Renal cortical epithelial cell (primary cell): ENCODE measurements around the gene CLECL1. TPM values are rescaled to one million over a fixed set of nuclear protein-coding genes. Genes with fewer than 3 reads are reported as not detected.
"Not testable (repeated sequence)": the region's sequence is repeated elsewhere in the genome, so short reads cannot be mapped to it uniquely, and the experiment has no call there.

ENCODE experiments used
- DNase-seq: peaks from one replicate; pipeline ENCODE4 v3.0.0-alpha.2; 2011; ENCODE audit warnings: low read depth
- total RNA-seq: library from RNA; depleted of rRNA; stranded (reverse); fragments of >200 nt; gene quantifications from 2 replicates; pipeline ENCODE4 v1.2.3, GENCODE V29; 2014

Gene CLECL1
- total RNA-seq, 1 donor from 2014 or later, result not detected

- DNase-seq, result not testable (repeated sequence)
Observed at GRCh38 chr12:9695661-9696060, 37.2 kb downstream of the CLECL1 start.

GRCh38 chr12:9695150-9695549 is 37.7 kb downstream of the CLECL1 start:
- not testable (repeated sequence) for DNase-seq

DNA sequence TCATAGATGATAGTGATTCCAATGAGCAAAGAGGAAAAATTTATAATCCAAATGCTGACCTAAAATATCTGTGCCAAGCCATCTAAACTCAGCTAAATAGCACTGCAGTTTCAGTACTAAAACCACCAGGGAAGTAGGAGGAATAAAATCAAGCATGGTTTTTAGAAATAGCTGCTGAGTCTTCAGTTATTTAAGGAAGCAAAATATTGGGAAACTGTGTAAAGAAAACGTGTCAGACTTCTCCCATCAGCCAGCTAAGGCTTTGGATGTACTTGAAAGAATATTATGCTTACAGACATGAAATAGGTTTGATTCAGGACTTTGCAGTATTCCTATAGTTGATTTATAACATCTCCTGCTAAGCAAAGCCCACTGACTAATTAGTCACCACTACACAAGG is 38.7 kb downstream of the CLECL1 start:
- no peak for DNase-seq

GRCh38 chr12:9692909-9693308 is 40.0 kb downstream of the CLECL1 start:
- DNase-seq, result no peak

GRCh38 chr12:9687228-9687627 is 45.7 kb downstream of the CLECL1 start:
- peak; percentile 78 for DNase-seq

DNA sequence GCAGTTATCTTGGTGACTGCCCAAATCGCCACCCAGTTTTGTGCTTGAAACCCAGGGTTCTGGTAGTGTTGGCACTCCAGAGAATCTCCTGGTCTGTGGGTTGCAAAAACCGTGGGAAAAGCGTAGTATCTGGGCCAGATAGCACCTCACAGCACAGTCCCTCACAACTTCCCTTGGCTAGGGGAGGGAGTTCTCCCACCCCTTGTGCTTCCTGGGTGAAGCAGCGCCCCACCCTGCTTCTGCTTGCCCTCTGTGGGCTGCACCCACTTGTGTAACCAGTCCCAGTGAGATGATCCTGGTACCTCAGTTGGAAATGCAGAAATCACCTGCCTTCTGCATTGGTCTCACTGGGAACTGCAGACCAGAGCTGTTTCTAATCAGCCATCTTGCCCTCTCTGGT is 47.0 kb downstream of the CLECL1 start:
- DNase-seq, result no peak

GRCh38 chr12:9685366-9685765 is 47.5 kb downstream of the CLECL1 start:
- DNase-seq, result not testable (repeated sequence)

DNA sequence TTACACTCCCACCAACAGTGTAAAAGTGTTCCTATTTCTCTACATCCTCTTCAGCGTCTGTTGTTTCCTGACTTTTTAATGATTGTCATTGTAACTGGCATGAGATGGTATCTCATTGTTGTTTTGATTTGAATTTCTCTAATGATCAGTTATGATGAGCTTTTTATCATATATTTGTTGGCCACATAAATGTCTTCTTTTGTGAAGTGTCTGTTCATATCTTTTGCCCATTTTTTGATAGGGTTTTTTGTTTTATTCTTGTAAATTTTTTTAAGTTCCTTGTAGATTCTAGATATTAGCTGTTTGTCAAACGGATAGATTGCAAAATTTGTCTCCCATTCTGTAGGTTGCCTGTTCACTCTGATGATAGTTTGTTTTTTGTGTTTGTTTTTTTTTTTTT is 49.9 kb downstream of the CLECL1 start:
- not testable (repeated sequence) for DNase-seq

DNA sequence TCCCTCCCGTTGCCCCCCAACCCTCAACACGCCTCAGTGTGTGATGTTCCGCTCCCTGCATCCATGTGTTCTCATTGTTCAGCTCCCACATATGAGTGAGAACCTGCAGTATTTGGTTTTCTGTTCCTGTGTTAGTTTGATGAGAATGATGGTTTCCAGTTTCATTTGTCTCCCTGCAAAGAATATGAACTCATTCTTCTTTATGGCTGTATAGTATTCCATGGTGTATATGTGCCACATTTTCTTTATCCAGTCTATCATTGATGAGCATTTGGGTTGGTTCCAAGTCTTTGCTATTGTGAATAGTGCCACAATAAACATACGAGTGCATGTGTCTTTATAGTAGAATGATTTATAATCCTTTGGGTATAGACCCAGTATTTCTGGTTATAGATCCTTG is 50.4 kb downstream of the CLECL1 start:
- DNase-seq, result not testable (repeated sequence)

- DNase-seq, result no peak
Observed at GRCh38 chr12:9674226-9674590, 58.7 kb downstream of the CLECL1 start.

GRCh38 chr12:9673404-9674225 is 59.3 kb downstream of the CLECL1 start:
- DNase-seq, result peak; percentile 94

Other genes starting within 250 kb of the CLECL1 start
- not detected in 2 replicates for gene KLRB1, start 125.2 kb downstream of the CLECL1 start, total RNA-seq
- 1.2 and 2.2 TPM in 2 replicates for gene CLEC2D, start 63.4 kb downstream of the CLECL1 start, total RNA-seq
- 0.25 and 1.2 TPM in 2 replicates for gene CD69, start 27.8 kb upstream of the CLECL1 start, total RNA-seq
- gene KLRF1, start 94.4 kb upstream of the CLECL1 start, total RNA-seq, result 0.15 and 1.4 TPM in 2 replicates
- gene CLEC2B, start 136.3 kb upstream of the CLECL1 start, total RNA-seq, result 0.10 and 0.52 TPM in 2 replicates
- not detected in 2 replicates for gene KLRF2, start 148.4 kb upstream of the CLECL1 start, total RNA-seq
- gene CLEC2A, start 199.3 kb upstream of the CLECL1 start, total RNA-seq, result not detected in 2 replicates
- gene CLEC12A, start 238.3 kb upstream of the CLECL1 start, total RNA-seq, result not detected in 2 replicates